A549 treated with AZD2906 at 1 μM for 4 hours (cell line): ENCODE measurements around the gene KIF6. TPM values are rescaled to one million over a fixed set of nuclear protein-coding genes. Genes with fewer than 3 reads are reported as not detected.

Source experiments
- total RNA-seq: library from RNA; stranded (reverse); fragments of 200-300 nt; extraction: Qiagen RNA extraction; gene quantifications from 5 replicates; pipeline ENCODE4 v1.2.3, GENCODE V29; 2022

KIF6 gene
- 0.16 to 0.29 TPM (median 0.25 TPM) in 5 replicates for total RNA-seq

GRCh38 chr6:39724787-39725631 is at the start of gene KIF6:
Gene KIF6 (minus strand): TSS chr6:39725408. CDS start chr6:39725310, 98 bp downstream.

GRCh38 chr6:39322306-39322850 is 402.8 kb downstream of the KIF6 start, which contains the start of gene KCNK16:
Gene KCNK16 (minus strand): TSS chr6:39322702. CDS start chr6:39322540, 162 bp downstream.

GRCh38 chr6:39314273-39314795 is 410.9 kb downstream of the KIF6 start, which contains the start of gene KCNK17:
Gene KCNK17 (minus strand): TSS chr6:39314419. CDS start chr6:39314320, 99 bp downstream.

Other genes starting within 250 kb of the KIF6 start
- gene DAAM2, start 67.0 kb upstream of the KIF6 start, total RNA-seq = 0.10 to 0.25 TPM (median 0.22 TPM) in 5 replicates
- 2.2 to 3.0 TPM (median 2.6 TPM) in 5 replicates for gene MOCS1, start 209.1 kb upstream of the KIF6 start, total RNA-seq